GM13976 (cell line): ENCODE data around the gene GRN.

ENCODE experiments used
- DNase-seq: peaks from one replicate; pipeline ENCODE4 v3.0.0; 2012; ENCODE audit warnings: low spot score
- in situ Hi-C: fragments of 300-500 bp; cut with MboI; formaldehyde crosslinking; loops from one replicate; pipeline ENCODE4 v1.12.0; 2022; ENCODE audit warnings: low sequenced_read_pairs, mixed read lengths, inconsistent platforms; ENCODE audit not compliant: unreplicated experiment
- TF ChIP-seq, protein P1 (sequence below): IDR thresholded peaks from 2 replicates; pipeline ENCODE4 v1.5.1; 2012; ENCODE audit warnings: borderline replicate concordance, mild to moderate bottlenecking; ENCODE audit not compliant: insufficient read depth; ENCODE audit errors: extremely low read depth, missing control alignments, control extremely low read depth

The GRN gene

DNA sequence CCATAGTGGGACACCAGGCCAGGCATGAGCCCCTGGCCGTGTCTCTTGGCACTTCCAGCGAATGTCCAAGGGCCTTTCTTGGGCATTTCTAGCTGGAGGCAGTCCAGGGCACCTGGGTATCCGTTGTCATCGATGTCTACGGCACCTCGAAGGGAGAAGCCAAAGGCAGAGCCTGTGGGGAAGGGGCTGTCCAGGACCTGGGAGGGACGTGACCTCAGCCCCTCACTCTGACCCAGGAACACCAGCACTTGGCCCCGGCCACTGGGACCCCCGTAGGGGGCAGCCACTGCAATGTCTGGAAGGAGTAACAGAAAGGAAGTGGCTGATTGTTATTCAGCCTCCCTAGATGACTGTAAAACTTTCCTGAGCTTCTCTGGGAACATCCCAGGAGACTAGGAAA lies 35.7 kb downstream of the GRN start:
- TF ChIP-seq, protein P1, sequence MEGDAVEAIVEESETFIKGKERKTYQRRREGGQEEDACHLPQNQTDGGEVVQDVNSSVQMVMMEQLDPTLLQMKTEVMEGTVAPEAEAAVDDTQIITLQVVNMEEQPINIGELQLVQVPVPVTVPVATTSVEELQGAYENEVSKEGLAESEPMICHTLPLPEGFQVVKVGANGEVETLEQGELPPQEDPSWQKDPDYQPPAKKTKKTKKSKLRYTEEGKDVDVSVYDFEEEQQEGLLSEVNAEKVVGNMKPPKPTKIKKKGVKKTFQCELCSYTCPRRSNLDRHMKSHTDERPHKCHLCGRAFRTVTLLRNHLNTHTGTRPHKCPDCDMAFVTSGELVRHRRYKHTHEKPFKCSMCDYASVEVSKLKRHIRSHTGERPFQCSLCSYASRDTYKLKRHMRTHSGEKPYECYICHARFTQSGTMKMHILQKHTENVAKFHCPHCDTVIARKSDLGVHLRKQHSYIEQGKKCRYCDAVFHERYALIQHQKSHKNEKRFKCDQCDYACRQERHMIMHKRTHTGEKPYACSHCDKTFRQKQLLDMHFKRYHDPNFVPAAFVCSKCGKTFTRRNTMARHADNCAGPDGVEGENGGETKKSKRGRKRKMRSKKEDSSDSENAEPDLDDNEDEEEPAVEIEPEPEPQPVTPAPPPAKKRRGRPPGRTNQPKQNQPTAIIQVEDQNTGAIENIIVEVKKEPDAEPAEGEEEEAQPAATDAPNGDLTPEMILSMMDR = no peak
- no peak for DNase-seq
- in situ Hi-C loops = no loop called here

DNA sequence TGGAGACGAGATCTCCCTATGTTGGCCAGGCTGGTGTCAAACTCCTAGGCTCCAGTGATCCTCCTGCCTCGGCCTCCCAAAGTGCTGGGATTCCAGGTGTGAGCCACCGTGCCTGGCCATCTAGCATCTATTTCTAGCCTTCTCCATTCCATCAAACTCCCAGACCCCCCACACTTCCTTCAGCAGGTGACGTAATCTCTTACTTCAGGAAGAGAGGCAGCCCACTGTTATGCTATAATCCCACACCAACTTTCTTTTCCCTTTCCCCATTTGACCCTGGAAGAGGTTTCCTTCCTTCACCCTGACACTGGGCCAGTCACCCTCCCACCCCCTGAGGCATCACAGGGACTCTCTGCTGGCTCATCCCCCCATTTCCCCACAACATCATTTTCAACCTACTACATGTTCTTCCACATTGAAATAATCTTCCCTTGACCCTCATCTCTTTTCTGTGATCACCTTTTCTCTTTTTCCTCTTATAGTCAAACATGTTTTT lies 36.8 kb downstream of the GRN start:
- in situ Hi-C loops = no loop called here
- TF ChIP-seq, protein P1 = no peak
- DNase-seq = no peak

DNA sequence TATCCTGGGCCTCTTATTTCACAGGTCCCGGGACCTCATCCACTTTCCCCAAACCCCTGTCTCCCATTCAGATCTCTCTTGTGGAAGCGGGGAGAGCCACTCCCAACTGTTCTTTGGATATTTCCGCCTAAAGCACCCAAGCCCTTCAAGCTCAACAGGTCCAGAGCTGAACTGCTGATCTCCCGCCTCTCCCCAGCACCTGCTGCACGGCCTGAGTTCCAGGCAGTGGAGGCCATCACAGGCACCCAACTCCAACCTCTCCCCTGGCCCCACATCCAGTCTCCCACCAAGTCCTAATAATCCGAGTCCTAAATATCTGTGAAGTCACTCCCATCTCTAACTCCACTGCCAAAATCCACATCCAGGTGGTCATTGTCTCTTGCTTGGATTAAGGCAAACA lies 37.8 kb downstream of the GRN start:
- DNase-seq = no peak
- in situ Hi-C loops = no loop called here
- TF ChIP-seq, protein P1 = no peak

DNA sequence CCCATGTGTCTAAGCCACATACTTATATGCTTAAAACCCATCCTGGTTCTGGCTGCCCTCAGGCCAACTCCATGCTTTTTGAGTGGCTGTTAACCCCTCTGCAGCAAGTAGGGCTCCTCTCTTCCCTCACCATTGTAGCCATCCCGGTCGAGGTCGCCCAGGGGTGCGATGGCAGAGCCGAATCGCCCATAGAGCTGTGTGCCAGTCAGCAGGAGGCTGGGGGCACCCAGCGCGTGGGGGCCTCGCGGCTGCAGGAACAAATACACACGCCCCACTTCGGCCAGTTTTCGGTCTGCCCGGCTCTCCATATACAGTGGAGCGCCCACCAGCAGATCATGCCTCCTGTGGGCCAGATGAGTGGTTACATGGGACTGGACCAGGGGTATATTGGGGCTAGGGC lies 38.3 kb downstream of the GRN start:
- TF ChIP-seq, protein P1 = no peak
- in situ Hi-C loops = no loop called here
- no peak for DNase-seq

DNA sequence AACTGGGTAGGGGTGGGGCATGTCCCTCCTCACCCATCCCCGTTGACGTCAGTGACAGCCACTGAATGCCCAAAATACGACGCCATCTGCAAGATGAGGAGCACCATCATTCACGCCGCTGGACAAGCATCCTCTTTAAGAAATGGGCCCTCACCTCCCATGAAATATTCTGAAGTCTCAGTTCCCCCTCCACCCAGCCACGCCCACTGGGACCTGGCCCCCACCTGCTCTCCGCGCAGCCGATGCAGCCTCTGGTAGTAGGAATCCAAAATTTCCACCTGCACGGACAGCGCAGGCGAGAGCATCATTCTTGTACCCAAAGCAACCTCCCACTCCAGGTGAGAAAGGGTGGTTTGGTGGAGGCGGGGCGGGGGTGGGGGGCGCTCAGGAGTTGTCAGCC lies 38.8 kb downstream of the GRN start:
- in situ Hi-C loops = no loop called here
- TF ChIP-seq, protein P1 = no peak

GRCh38 chr17:44384281-44384822 lies 39.2 kb downstream of the GRN start:
- in situ Hi-C loops = no loop called here
- TF ChIP-seq, protein P1 = no peak
- no peak for DNase-seq

More for the DNA sequence above, 38.8 kb downstream of the GRN start:
- no peak for DNase-seq
